Measurements from ENCODE around the gene ALDH8A1. TPM values are rescaled to one million over a fixed set of nuclear protein-coding genes. Genes with fewer than 3 reads are reported as not detected.

ALDH8A1 gene
- polyA plus RNA-seq, 3 donors = 0.77 TPM; not detected in 2

DNA sequence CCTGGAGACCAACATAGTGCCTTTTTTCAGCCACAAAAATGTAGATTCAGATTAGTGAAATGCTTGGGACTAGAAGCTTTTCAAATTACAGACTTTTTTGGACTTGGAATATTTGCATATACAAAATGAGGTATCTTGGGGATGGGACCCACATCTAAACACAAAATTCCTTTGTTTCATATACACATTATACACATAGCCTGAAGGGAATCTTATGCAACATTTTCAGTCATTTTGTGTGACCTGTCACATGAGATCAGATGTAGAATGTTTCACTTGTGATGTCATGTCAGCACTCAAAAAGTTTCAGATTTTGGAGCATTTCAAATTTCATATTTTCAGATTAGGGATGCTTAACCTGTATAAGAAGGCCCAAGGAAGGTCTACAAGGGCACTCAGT, 44.5 kb upstream of the ALDH8A1 start:
- Histone ChIP-seq H3K79me2 (ENCODE audit: insufficient read depth, low read length) (no peaks in the 10 kb centered on the region), H3K9me3 (replicated peaks in 1 of 2; ENCODE audit: control insufficient read depth in 1 of 2, insufficient read depth in 1 of 2, low read length in 2 of 2) (no peaks in the 10 kb centered on the region), H3K4me2 (replicated peaks; ENCODE audit: extremely low read depth, low read length, poor library complexity, severe bottlenecking) (no peak overlapping the region), H3K9ac (ENCODE audit: insufficient read depth, low read length, poor library complexity, severe bottlenecking) (no peak overlapping the region), H2AFZ (ENCODE audit: insufficient read depth, low read depth, low read length, poor library complexity, severe bottlenecking) (no peak overlapping the region), H3K27ac (ENCODE audit: low read depth in 1 of 2, low read length in 2 of 2) (no peak overlapping the region), H3K4me3 (replicated peaks in 1 of 3; ENCODE audit: low read depth in 2 of 3, low read length in 3 of 3) (no peak overlapping the region), H4K20me1 (ENCODE audit: insufficient read depth, low read length) (no peaks in the 10 kb centered on the region), H3K4me1 (ENCODE audit: control insufficient read depth in 1 of 2, insufficient read depth in 2 of 2, low read length in 2 of 2) (no peaks in the 10 kb centered on the region), H3K36me3 (replicated peaks in 1 of 2; ENCODE audit: control insufficient read depth in 1 of 2, insufficient read depth in 2 of 2, low read length in 2 of 2) (peaks cover 62 to 94% of the 10 kb centered on the region in 2 donors), H3K27me3 (ENCODE audit: control insufficient read depth in 2 of 2, insufficient read depth in 2 of 2, low read length in 2 of 2) (no peaks in the 10 kb centered on the region)
- Mint-ChIP-seq H3K4me1 (no peaks in the 10 kb centered on the region), H3K4me3 (no peak overlapping the region), H3K27me3 (ENCODE audit: low read depth in 3 of 3) (no peaks in the 10 kb centered on the region), H3K27ac (no peak overlapping the region), H3K36me3 (peaks cover 49 to 63% of the 10 kb centered on the region in 2 donors), H3K9me3 (no peaks in the 10 kb centered on the region)
- intact Hi-C loops (cut with micrococcal nuclease) = no loop called here
- no peak for DNase-seq
- TF ChIP-seq, protein P1, sequence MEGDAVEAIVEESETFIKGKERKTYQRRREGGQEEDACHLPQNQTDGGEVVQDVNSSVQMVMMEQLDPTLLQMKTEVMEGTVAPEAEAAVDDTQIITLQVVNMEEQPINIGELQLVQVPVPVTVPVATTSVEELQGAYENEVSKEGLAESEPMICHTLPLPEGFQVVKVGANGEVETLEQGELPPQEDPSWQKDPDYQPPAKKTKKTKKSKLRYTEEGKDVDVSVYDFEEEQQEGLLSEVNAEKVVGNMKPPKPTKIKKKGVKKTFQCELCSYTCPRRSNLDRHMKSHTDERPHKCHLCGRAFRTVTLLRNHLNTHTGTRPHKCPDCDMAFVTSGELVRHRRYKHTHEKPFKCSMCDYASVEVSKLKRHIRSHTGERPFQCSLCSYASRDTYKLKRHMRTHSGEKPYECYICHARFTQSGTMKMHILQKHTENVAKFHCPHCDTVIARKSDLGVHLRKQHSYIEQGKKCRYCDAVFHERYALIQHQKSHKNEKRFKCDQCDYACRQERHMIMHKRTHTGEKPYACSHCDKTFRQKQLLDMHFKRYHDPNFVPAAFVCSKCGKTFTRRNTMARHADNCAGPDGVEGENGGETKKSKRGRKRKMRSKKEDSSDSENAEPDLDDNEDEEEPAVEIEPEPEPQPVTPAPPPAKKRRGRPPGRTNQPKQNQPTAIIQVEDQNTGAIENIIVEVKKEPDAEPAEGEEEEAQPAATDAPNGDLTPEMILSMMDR (IDR thresholded peaks at IDR 0.05) = no peak

DNA sequence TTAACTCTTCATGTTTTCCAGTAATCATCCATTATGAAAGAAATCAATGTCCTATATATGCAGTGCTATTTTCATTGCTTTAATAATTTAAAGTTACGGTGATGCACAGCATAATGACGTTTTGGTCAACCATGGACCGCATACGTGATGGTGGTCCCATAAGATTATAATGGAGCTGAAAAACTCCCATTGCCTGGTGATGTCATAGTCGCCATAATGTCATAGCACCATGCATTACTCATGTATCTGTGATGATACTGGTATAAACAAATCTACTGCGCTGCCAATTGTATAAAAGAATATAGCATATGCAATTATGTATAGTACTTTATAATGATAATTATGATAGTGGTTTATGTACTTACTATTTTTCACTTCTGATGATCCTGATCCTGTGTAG, 42.3 kb upstream of the ALDH8A1 start:
- Mint-ChIP-seq H3K27me3 (ENCODE audit: low read depth in 3 of 3) (no peaks in the 10 kb centered on the region), H3K4me3 (no peak overlapping the region), H3K27ac (no peak overlapping the region), H3K36me3 (peaks cover 51 to 64% of the 10 kb centered on the region in 2 donors), H3K9me3 (no peaks in the 10 kb centered on the region), H3K4me1 (no peaks in the 10 kb centered on the region)
- no peaks in the 10 kb centered on the region for H3K9me3 ChIP-seq (replicated peaks in 1 of 2; ENCODE audit: control insufficient read depth in 1 of 2, insufficient read depth in 1 of 2, low read length in 2 of 2)
- no peak overlapping the region for H3K4me3 ChIP-seq (replicated peaks in 1 of 3; ENCODE audit: low read depth in 2 of 3, low read length in 3 of 3)
- H3K36me3 ChIP-seq (replicated peaks in 1 of 2; ENCODE audit: control insufficient read depth in 1 of 2, insufficient read depth in 2 of 2, low read length in 2 of 2) = peaks cover 66 to 94% of the 10 kb centered on the region in 2 donors
- H3K27ac ChIP-seq (ENCODE audit: low read depth in 1 of 2, low read length in 2 of 2) = no peak overlapping the region
- no peaks in the 10 kb centered on the region for H4K20me1 ChIP-seq (ENCODE audit: insufficient read depth, low read length)
- intact Hi-C loops (cut with micrococcal nuclease) = no loop called here
- TF ChIP-seq, protein P1 (IDR thresholded peaks at IDR 0.05) = no peak
- no peak for DNase-seq
- H3K4me1 ChIP-seq (ENCODE audit: control insufficient read depth in 1 of 2, insufficient read depth in 2 of 2, low read length in 2 of 2) = no peaks in the 10 kb centered on the region
- H3K4me2 ChIP-seq (replicated peaks; ENCODE audit: extremely low read depth, low read length, poor library complexity, severe bottlenecking) = no peak overlapping the region
- no peaks in the 10 kb centered on the region for H3K27me3 ChIP-seq (ENCODE audit: control insufficient read depth in 2 of 2, insufficient read depth in 2 of 2, low read length in 2 of 2)
- no CpG with 5 or more reads among the region's 6 CpGs for WGBS (ENCODE audit: insufficient coverage)
- H2AFZ ChIP-seq (ENCODE audit: insufficient read depth, low read depth, low read length, poor library complexity, severe bottlenecking) = no peak overlapping the region
- H3K79me2 ChIP-seq (ENCODE audit: insufficient read depth, low read length) = no peaks in the 10 kb centered on the region
- no peak overlapping the region for H3K9ac ChIP-seq (ENCODE audit: insufficient read depth, low read length, poor library complexity, severe bottlenecking)

All from CD14-positive monocyte (primary cell).